GM23338 (cell line): ENCODE data around the gene ZBTB12. TPM values are rescaled to one million over a fixed set of nuclear protein-coding genes. Genes with fewer than 3 reads are reported as not detected.

Experiments
- ATAC-seq: fragments of 200-7000 bp; cut with Tn5 transposase; 3 replicates; pipeline ENCODE4 v1.9.1; 2020
- DNase-seq: peaks from one replicate; pipeline ENCODE4 v3.0.0-alpha.2; 2015; ENCODE audit warnings: low spot score
- H2AFZ ChIP-seq: fragments of 200-600 bp; sonication (generic); 2 replicates; pipeline ENCODE4 v1.8.0; 2016; ENCODE audit warnings: antibody characterized with exemption, mild to moderate bottlenecking, moderate library complexity
- H3F3A ChIP-seq: fragments of 200-600 bp; sonication (generic); replicated peaks from 2 replicates; pipeline ENCODE4 v1.8.0; 2017; ENCODE audit warnings: antibody characterized with exemption, mixed run types, low read depth
- H3K27ac ChIP-seq: fragments of 200-600 bp; sonication (generic); 2 replicates; pipeline ENCODE4 v1.6.1; 2016; ENCODE audit warnings: low read depth
- H3K27me3 ChIP-seq: fragments of 200-600 bp; sonication (generic); 2 replicates; pipeline ENCODE4 v1.8.0; 2016; ENCODE audit warnings: mild to moderate bottlenecking, mixed run types, moderate library complexity; ENCODE audit not compliant: insufficient read depth
- H3K36me3 ChIP-seq: fragments of 200-600 bp; sonication (generic); 2 replicates; pipeline ENCODE4 v1.8.0; 2016; ENCODE audit warnings: mild to moderate bottlenecking; ENCODE audit not compliant: insufficient read depth
- H3K4me1 ChIP-seq: fragments of 200-600 bp; sonication (generic); 2 replicates; pipeline ENCODE4 v1.8.0; 2016; ENCODE audit warnings: mild to moderate bottlenecking, moderate library complexity; ENCODE audit not compliant: insufficient read depth
- H3K4me2 ChIP-seq: fragments of 200-600 bp; sonication (generic); 2 replicates; pipeline ENCODE4 v1.7.1; 2017; ENCODE audit warnings: mixed run types
- H3K4me3 ChIP-seq: fragments of 200-600 bp; sonication (generic); 2 replicates; pipeline ENCODE4 v1.6.1; 2016; ENCODE audit warnings: mixed run types
- H3K79me2 ChIP-seq: fragments of 200-600 bp; sonication (generic); replicated peaks from 2 replicates; pipeline ENCODE4 v1.8.0; 2017; ENCODE audit warnings: mild to moderate bottlenecking; ENCODE audit not compliant: insufficient read depth
- H3K9me2 ChIP-seq: fragments of 200-600 bp; sonication (generic); 2 replicates; pipeline ENCODE4 v1.8.0; 2017; ENCODE audit not compliant: insufficient read depth
- H4K20me1 ChIP-seq: fragments of 200-600 bp; sonication (generic); replicated peaks from 2 replicates; pipeline ENCODE4 v1.8.0; 2017; ENCODE audit warnings: mild to moderate bottlenecking; ENCODE audit not compliant: insufficient read depth
- H3K27ac Mint-ChIP-seq: 2 replicates; pipeline ENCODE4 v1.8.0; 2020; ENCODE audit warnings: inconsistent platforms, mild to moderate bottlenecking, moderate library complexity, mixed read lengths
- H3K27me3 Mint-ChIP-seq: 3 replicates; pipeline ENCODE4 v1.8.0; 2022; ENCODE audit warnings: low read depth, mild to moderate bottlenecking, moderate library complexity, mixed read lengths, inconsistent platforms; ENCODE audit not compliant: insufficient read depth, poor library complexity
- H3K36me3 Mint-ChIP-seq: 3 replicates; pipeline ENCODE4 v1.8.0; 2021; ENCODE audit warnings: low read depth, mild to moderate bottlenecking, inconsistent platforms, moderate library complexity, mixed read lengths
- H3K4me1 Mint-ChIP-seq: 3 replicates; pipeline ENCODE4 v1.8.0; 2020; ENCODE audit warnings: mild to moderate bottlenecking, inconsistent platforms, mixed read lengths
- H3K4me3 Mint-ChIP-seq: 3 replicates; pipeline ENCODE4 v1.8.0; 2021; ENCODE audit warnings: moderate library complexity, mild to moderate bottlenecking, inconsistent platforms, mixed read lengths
- H3K9me3 Mint-ChIP-seq: 3 replicates; pipeline ENCODE4 v1.8.0; 2020; ENCODE audit warnings: moderate library complexity, mild to moderate bottlenecking, inconsistent platforms, mixed read lengths
- CREB1 ChIP-seq: fragments of 250-450 bp; sonication (Bioruptor Pico); IDR thresholded peaks from 2 replicates; pipeline ENCODE4 v1.5.0; 2020; ENCODE audit warnings: low read depth, mild to moderate bottlenecking, moderate library complexity
- EZH2phosphoT487 ChIP-seq: fragments of 200-600 bp; sonication (generic); IDR thresholded peaks from one replicate; pipeline ENCODE4 v1.8.1; 2018; ENCODE audit warnings: antibody characterized with exemption; ENCODE audit not compliant: unreplicated experiment
- NANOG ChIP-seq: IDR thresholded peaks from 2 replicates; pipeline ENCODE4 v1.6.1; 2016; ENCODE audit warnings: antibody characterized with exemption, borderline replicate concordance
- POLR2AphosphoS5 ChIP-seq: IDR thresholded peaks from 2 replicates; pipeline ENCODE4 v1.6.1; 2016; ENCODE audit warnings: antibody characterized with exemption, low read depth
- STAT1 ChIP-seq: IDR thresholded peaks from one replicate; pipeline ENCODE4 v1.6.1; 2016; ENCODE audit warnings: antibody characterized with exemption; ENCODE audit not compliant: unreplicated experiment
- ZNF114 ChIP-seq: fragments of 250-450 bp; sonication (Bioruptor Pico); IDR thresholded peaks from 2 replicates; pipeline ENCODE4 v1.5.0; 2020; ENCODE audit warnings: mild to moderate bottlenecking, moderate library complexity
- ZNF331 ChIP-seq: fragments of 250-450 bp; sonication (Bioruptor Pico); IDR thresholded peaks from 2 replicates; pipeline ENCODE4 v1.5.0; 2020; ENCODE audit warnings: low read depth, mild to moderate bottlenecking, moderate library complexity
- polyA plus RNA-seq: library from polyadenylated mRNA; unstranded; fragments of >200 nt; fragmentation: Nextera tagmentation; extraction: Ambion mirVana; gene quantifications from 2 replicates; pipeline ENCODE4 v1.2.1, GENCODE V29; 2016
- total RNA-seq: library from RNA; depleted of rRNA; stranded (reverse); fragments of >200 nt; shearing (Covaris generic); gene quantifications from 2 replicates; pipeline ENCODE4 v1.2.3, GENCODE V29; 2014
- TF ChIP-seq, protein P1 (sequence below): IDR thresholded peaks from one replicate; pipeline ENCODE4 v1.6.1; 2018; ENCODE audit warnings: antibody characterized with exemption; ENCODE audit not compliant: unreplicated experiment
- TF ChIP-seq, protein P2 (sequence below): IDR thresholded peaks from 2 replicates; pipeline ENCODE4 v1.6.1; 2016; ENCODE audit warnings: antibody characterized with exemption

ZBTB12 gene
- total and polyA plus RNA-seq, 2 experiments from 2014 or later, result 0.18 to 14.4 TPM

GRCh38 chr6:31882344-31882743 lies 19.5 kb downstream of the ZBTB12 start (continued):
- TF ChIP-seq, protein P1, sequence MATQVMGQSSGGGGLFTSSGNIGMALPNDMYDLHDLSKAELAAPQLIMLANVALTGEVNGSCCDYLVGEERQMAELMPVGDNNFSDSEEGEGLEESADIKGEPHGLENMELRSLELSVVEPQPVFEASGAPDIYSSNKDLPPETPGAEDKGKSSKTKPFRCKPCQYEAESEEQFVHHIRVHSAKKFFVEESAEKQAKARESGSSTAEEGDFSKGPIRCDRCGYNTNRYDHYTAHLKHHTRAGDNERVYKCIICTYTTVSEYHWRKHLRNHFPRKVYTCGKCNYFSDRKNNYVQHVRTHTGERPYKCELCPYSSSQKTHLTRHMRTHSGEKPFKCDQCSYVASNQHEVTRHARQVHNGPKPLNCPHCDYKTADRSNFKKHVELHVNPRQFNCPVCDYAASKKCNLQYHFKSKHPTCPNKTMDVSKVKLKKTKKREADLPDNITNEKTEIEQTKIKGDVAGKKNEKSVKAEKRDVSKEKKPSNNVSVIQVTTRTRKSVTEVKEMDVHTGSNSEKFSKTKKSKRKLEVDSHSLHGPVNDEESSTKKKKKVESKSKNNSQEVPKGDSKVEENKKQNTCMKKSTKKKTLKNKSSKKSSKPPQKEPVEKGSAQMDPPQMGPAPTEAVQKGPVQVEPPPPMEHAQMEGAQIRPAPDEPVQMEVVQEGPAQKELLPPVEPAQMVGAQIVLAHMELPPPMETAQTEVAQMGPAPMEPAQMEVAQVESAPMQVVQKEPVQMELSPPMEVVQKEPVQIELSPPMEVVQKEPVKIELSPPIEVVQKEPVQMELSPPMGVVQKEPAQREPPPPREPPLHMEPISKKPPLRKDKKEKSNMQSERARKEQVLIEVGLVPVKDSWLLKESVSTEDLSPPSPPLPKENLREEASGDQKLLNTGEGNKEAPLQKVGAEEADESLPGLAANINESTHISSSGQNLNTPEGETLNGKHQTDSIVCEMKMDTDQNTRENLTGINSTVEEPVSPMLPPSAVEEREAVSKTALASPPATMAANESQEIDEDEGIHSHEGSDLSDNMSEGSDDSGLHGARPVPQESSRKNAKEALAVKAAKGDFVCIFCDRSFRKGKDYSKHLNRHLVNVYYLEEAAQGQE, result no peak
- no peak for TF ChIP-seq ZNF331 (CRISPR knock-in tag)

GRCh38 chr6:31881136-31881859 lies 20.6 kb downstream of the ZBTB12 start:
- ATAC-seq (no peak), DNase-seq (no peak)
- H3K79me2 ChIP-seq, result no peaks in the 10 kb centered on the region
- no peak overlapping the region for H3K4me3 ChIP-seq
- no peak overlapping the region for H3K27ac Mint-ChIP-seq
- H3K4me1 Mint-ChIP-seq, result peaks cover 8% of the 10 kb centered on the region
- H3K9me2 ChIP-seq, result no peaks in the 10 kb centered on the region
- H3K36me3 Mint-ChIP-seq, result peaks cover 69% of the 10 kb centered on the region
- H4K20me1 ChIP-seq, result peaks cover 12% of the 10 kb centered on the region
- no peaks in the 10 kb centered on the region; the same call in 2 of the 3 replicates for H3K9me3 Mint-ChIP-seq
- H3K4me2 ChIP-seq, result no peak overlapping the region
- peaks cover 28% of the 10 kb centered on the region for H3K36me3 ChIP-seq
- peaks cover 3% of the 10 kb centered on the region for H3K27me3 Mint-ChIP-seq
- H3K4me1 ChIP-seq, result peaks cover 4% of the 10 kb centered on the region; the same call in 1 of the 2 replicates
- no peak overlapping the region for H2AFZ ChIP-seq
- H3F3A ChIP-seq, result peaks cover 14% of the 10 kb centered on the region
- TF ChIP-seq ZNF114 (no peak), STAT1 (no peak), NANOG (no peak), EZH2phosphoT487 (no peak), POLR2AphosphoS5 (no peak), CREB1 (no peak)
- TF ChIP-seq, protein P2, sequence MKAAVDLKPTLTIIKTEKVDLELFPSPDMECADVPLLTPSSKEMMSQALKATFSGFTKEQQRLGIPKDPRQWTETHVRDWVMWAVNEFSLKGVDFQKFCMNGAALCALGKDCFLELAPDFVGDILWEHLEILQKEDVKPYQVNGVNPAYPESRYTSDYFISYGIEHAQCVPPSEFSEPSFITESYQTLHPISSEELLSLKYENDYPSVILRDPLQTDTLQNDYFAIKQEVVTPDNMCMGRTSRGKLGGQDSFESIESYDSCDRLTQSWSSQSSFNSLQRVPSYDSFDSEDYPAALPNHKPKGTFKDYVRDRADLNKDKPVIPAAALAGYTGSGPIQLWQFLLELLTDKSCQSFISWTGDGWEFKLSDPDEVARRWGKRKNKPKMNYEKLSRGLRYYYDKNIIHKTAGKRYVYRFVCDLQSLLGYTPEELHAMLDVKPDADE, result no peak
- TF ChIP-seq, protein P1, result no peak
- H3K27ac ChIP-seq, result no peak overlapping the region
- H3K27me3 ChIP-seq, result no peaks in the 10 kb centered on the region
- H3K4me3 Mint-ChIP-seq, result no peak overlapping the region
